Posterior vena cava (tissue), 2 donors: ENCODE data around the gene ENTR1. TPM values are rescaled to one million over a fixed set of nuclear protein-coding genes. Genes with fewer than 3 reads are reported as not detected.

Experiments used
- DNase-seq: peaks from one replicate; pipeline ENCODE4 v3.0.0-alpha.2; 2020; ENCODE audit warnings: low spot score
- intact Hi-C, 2 donors: fragments of 100-400 bp; cut with DNase I; formaldehyde crosslinking; loops; one replicate each; pipeline versions ENCODE4 v1.14.1 to v1.14.2; 2022 to 2023
- total RNA-seq, 2 donors: library from RNA; stranded (reverse); fragmentation: NEBNext Ultra II Directional; extraction: Animal tissue kit (Norgen Biotek cat#: 25700); gene quantifications; one replicate each; pipeline ENCODE4 v1.2.1, GENCODE V29; 2021
- donor health status: DM: yes; HTN: yes; CAD: no.
- donor health status: DM: yes; HTN: yes; CAD: no.

ENTR1 gene
- total RNA-seq, 2 donors from 2014 or later, result 28.7 to 29.3 TPM

GRCh38 chr9:136403538-136403914, 6.9 kb downstream of the ENTR1 start:
- intact Hi-C loops, result loop anchor here in 1 of 2 donors (5.0 kb wide), 1 partner anchor 66 kb away; no protein-coding TSS in a partner anchor
- DNase-seq, result no peak

- no peak for DNase-seq
- intact Hi-C loops, result loop anchor here in 1 of 2 donors (5.0 kb wide), 1 partner anchor 65 kb away; no protein-coding TSS in a partner anchor
Measured at GRCh38 chr9:136402067-136402466, 8.3 kb downstream of the ENTR1 start.

DNA sequence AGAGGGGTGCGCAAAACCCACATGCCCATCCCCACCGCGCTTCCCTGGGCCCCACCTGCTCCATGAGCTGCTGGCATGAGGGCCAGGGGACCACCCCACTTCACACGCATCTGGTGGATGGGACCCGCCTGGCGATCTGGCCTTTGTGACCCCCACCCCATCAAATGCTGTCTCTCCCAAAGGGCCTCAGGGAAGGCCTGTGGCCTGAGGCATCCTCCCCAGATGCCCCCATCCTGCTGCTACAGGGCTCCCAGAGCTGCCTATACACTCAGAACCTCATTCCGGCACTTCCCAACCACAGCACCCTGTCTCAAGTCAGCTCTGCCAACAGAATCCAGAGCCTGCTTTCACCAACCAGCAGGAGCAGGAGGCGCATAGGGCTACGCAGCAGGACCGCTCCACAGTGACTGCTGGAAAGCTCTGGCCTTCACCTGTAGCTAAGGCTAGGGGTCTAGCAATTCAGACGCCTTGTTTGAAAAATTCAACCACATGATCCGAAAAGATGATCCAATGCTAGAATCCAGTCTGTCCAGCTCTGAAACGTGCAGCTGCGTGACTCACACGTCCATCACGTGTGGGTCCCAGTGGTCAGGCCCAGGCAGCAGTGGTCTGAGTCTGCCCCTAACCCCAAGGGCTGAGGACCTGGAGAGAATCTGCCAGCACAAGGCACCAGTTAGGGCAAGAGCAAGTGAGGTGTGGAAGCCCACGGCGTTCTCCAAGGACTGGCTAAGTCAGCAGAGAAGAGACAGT, 9.1 kb downstream of the ENTR1 start:
- intact Hi-C loops, result loop anchor here in 1 of 2 donors (5.0 kb wide), 1 partner anchor 64 kb away; no protein-coding TSS in a partner anchor
- DNase-seq, result no peak

DNA sequence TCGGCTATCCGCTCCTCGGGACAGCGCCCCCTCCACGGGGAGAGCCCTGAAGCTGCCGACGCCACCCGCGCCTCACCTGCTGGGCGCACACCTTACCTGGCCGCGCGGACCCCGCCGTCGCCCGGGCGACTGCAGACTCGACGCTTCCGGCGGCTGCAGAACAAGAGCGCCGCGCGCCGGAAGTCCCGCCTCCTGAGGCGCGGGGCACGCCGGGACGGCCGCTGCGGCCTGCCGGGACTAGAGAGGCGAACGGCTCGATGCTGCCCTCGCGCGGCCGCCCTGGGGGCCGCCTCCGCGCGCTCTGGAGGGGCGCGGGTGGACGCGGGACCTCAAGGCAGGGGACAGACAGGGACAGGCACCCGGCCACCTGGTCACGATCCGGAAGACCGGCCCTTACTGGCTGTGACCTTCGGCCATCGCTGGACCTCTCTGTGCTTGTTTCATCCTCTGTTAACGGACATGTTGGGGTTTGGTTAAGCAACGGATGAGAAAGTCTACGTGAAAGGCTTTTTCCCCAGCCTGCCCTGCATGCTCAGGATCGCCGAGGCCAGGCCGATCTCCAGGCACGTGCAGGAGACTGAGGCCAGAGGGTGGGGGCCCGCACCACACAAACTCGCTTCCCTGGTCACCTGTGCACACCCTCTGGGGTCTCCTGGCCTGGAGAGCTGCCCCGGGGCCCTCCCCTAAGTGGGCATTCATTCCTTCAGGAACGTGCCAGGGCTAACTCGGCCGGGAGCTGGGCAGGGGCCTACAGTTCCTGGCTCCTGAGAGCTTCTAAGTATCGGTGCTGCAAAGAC, 10.2 kb downstream of the ENTR1 start, which contains the start of gene SNAPC4:
SNAPC4 (minus strand) TSS at position 133 of the 797 bp plus-strand sequence. CDS start 1,742 bp downstream, outside the sequence.
- peak; percentile 96 for DNase-seq
- intact Hi-C loops, result loop anchor here in 1 of 2 donors (5.0 kb wide), 1 partner anchor 63 kb away; no protein-coding TSS in a partner anchor

GRCh38 chr9:136399176-136400037, 11.0 kb downstream of the ENTR1 start:
- intact Hi-C loops, result loop anchor here in 1 of 2 donors (5.0 kb wide), 1 partner anchor 62 kb away; no protein-coding TSS in a partner anchor
- DNase-seq, result no peak

- no peak for DNase-seq
- intact Hi-C loops, result no loop called here
Measured at GRCh38 chr9:136398286-136398685, 12.1 kb downstream of the ENTR1 start.

DNA sequence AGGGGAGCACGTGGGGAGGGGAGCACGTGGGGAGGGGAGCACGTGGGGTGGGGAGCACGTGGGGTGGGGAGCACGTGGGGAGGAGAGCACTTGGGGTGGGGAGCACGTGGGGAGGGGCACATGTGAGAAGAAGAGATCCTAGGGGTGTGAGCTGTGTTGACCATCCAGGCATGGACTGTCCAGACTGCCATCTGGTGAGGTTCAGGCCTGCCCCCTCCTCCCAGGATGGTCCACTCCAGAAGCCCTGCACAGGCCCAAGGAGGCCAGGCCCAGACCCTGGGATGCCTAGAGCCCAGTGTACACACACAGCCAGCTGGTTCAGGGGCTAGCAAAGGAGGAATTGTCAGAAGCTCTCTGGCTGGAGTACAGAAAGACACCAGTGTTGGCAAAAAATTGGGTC, 12.8 kb downstream of the ENTR1 start:
- DNase-seq, result no peak
- intact Hi-C loops, result no loop called here

GRCh38 chr9:136396219-136396515, 14.2 kb downstream of the ENTR1 start:
- DNase-seq, result no peak
- intact Hi-C loops, result no loop called here

DNA sequence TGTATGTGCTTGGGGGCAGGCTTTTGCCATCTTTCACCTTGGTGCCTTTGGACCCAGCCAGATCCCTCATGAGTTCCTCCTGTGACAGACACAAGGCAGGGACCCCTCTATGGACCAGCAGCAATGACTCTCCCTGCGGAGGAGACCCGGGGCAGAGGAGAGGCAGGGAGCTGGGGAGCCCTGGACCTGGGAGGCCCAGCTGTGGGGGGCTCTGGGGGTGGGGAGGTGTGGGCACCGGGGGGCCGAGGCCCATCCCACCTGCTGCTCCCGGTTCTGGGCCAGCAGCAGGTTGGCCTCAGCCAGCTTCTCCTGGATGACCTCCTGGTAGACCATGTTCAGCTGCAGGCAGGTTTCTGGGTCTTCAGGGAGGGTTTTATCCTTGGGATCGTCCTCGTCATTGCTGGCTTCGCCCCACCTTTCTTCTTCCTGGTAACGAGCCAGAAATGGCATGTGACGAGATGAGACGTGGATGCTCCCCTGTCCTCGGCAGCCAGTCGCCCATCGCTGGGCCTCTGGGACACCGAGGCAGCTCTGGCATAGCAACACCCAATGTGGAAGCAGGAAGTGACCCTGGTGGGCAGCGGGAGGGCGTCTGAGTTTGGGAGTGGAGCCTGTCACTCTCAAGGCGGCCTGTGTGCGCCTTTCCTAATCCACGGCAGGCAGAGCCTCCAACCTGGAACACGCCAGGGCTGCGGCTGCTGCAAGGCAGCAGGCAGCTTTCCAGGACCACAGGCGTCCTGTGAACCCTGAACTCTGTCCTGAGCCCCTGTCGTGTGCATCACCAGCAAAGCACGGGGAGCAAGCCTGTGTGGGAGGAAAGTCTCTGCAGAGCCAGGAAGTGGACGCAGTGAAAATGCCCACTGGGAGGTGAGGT, 14.8 kb downstream of the ENTR1 start:
- no peak for DNase-seq
- intact Hi-C loops, result no loop called here

DNA sequence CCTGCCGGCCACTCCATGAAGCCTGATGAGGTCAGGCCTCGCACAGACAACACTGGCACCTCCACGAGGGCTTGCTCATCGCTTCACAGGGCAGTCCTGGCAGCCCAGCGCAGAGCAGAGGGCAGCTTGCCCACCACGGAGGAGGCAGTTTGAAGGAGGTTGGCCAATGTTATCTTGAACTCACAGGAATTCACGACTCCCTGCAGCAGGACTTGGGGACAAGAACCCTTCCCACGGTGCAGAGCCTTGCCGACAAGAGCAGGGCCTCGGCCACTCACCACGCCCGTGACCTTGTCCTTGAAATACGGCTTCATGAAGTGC, 15.4 kb downstream of the ENTR1 start:
- intact Hi-C loops, result no loop called here
- no peak for DNase-seq

GRCh38 chr9:136394312-136395019, 15.9 kb downstream of the ENTR1 start:
- intact Hi-C loops, result no loop called here
- no peak for DNase-seq

DNA sequence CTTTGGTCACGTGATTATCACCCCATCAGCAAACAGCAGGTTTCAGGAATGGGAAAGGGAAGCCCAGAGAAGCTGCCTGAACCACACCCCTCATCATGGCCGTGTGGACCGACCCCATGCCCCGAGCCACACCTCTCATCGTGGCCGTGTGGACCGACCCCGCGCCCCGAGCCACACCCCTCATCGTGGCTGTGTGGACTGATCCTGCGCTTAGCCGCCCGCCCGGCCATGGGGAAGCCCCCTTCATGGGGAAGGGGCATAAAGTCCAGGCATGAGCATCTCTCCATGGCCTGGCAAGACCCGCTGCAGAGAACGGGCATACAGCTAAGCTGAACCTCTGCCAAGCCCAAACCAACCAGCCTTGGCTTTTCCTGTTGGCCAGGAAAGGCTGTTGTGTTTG, 16.9 kb downstream of the ENTR1 start:
- DNase-seq, result no peak
- intact Hi-C loops, result no loop called here

- intact Hi-C loops, result no loop called here
Measured at GRCh38 chr9:136392538-136393449, 17.6 kb downstream of the ENTR1 start.

DNA sequence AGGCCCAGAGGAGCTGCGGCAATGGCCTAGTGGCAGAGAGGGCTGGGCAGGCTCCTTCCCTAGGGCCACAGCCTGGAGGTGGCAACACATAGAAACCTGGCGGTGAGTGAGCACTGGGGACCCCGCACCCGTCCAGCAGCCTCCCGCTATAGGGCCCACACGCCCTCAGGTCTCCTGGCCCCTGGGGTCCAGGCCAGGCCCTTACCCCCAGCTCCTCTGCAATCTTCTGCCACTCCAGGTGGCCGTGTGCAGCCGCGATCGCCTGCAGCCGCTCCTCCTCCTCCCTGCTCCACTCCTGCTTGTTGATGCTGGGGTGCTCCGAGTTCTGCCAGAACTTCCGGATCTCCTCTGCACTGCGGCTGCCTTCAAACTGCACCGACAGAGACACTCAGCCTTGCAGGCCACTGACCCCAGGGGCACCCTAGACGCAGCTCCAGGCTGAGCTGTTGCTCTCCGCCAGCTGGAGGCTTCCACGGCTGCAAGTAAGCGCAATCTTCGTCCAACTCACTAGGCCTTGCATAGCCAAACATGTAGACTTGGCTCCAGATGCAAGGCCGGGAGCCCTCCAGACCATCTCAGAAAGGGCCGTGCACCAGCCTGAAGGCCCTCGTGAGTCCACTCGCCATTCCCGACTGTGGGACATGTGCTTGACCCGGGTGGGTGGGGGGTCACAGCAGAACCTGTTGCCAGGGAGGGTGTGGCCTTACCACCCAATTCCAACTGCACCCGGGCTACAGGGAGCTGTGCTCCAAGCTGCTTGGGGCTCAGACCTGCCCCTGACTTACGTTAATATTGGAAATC, 18.5 kb downstream of the ENTR1 start:
- DNase-seq, result no peak
- intact Hi-C loops, result no loop called here

More at GRCh38 chr9:136392538-136393449, 17.6 kb downstream of the ENTR1 start:
- no peak for DNase-seq

DNA sequence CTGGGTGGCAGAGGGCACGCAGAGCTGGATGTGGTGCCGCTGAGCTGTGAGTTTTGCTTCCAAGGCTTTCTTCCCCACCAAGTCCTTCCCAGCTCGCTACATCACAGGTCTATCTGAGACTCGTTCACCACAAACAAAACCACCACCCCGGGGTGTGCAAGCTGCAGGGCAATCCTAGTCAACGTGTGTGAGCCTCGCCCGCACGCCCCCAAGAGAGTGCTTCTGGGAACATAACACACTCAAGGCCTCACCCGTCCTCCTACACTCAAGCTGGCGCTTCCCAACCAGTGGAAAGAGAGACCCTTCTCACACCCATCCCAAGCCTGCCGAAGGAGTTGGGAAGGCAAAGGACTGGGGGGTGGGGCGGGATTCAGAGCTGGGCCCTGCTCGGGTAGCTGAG, 21.0 kb downstream of the ENTR1 start:
- intact Hi-C loops, result no loop called here
- no peak for DNase-seq

- no peak for DNase-seq
Measured at GRCh38 chr9:136387217-136387616, 23.2 kb downstream of the ENTR1 start.

More at GRCh38 chr9:136387217-136387616, 23.2 kb downstream of the ENTR1 start:
- intact Hi-C loops, result no loop called here
